ENCODE results near the gene DPP8. TPM values are rescaled to one million over a fixed set of nuclear protein-coding genes. Genes with fewer than 3 reads are reported as not detected.
A peak's percentile ranks its signal among the peaks of the same experiment; 100 is the strongest.

The DPP8 gene
- total RNA-seq, 1 experiment from 2014 or later: 27.1 TPM

GRCh38 chr15:65402961-65403360 is 114.5 kb downstream of the DPP8 start (continued):
- TF ChIP-seq ATF3 (IDR thresholded peaks at IDR 0.05) (no peak), SRF (IDR thresholded peaks at IDR 0.05; ENCODE audit: low read depth) (no peak), EZH2 (IDR thresholded peaks at IDR 0.05) (no peak), TCF7L2 (IDR thresholded peaks at IDR 0.05; ENCODE audit: borderline replicate concordance, extremely low read depth, insufficient read depth, insufficient read length) (no peak)

GRCh38 chr15:65401611-65402240 is 115.8 kb downstream of the DPP8 start:
- Histone ChIP-seq H3K79me2 (ENCODE audit: insufficient read depth, low read length) (no peaks in the 10 kb centered on the region), H3K9me2 (ENCODE audit: insufficient read depth) (no peaks in the 10 kb centered on the region), H3K27ac (ENCODE audit: low read depth, low read length) (no peak overlapping the region), H3K4me1 (ENCODE audit: control insufficient read depth in 1 of 2, insufficient read depth in 2 of 2, low read length in 2 of 2) (peaks cover 6 to 20% of the 10 kb centered on the region in 2 experiments), H2AFZ (ENCODE audit: low read depth, low read length, poor library complexity, severe bottlenecking) (no peak overlapping the region), H3K27me3 (ENCODE audit: insufficient read depth, low read length) (no peaks in the 10 kb centered on the region), H3K4me2 (ENCODE audit: low read length) (peak overlapping the region; percentile 40; the same call in 1 of the 2 replicates), H3K4me3 (replicated peaks in 1 of 2; ENCODE audit: low read depth in 1 of 2, low read length in 2 of 2) (no peak overlapping the region), H4K20me1 (ENCODE audit: insufficient read depth) (no peaks in the 10 kb centered on the region), H3K36me3 (ENCODE audit: control insufficient read depth in 1 of 2, insufficient read depth in 2 of 2, low read length in 2 of 2) (no peaks in the 10 kb centered on the region), H3K9ac (ENCODE audit: low read length) (no peak overlapping the region), H3K9me3 (ENCODE audit: control insufficient read depth in 1 of 2, insufficient read depth in 1 of 2, low read depth in 1 of 2, low read length in 2 of 2) (no peaks in the 10 kb centered on the region)
- TF ChIP-seq CTCF (IDR thresholded peaks at IDR 0.05 in 2 of 3, conservative IDR thresholded peaks at IDR 0.05 in 1 of 3; ENCODE audit: borderline replicate concordance in 1 of 3, insufficient read depth in 1 of 3, low read depth in 2 of 3, low read length in 2 of 3) (no peak), ZNF274 (IDR thresholded peaks at IDR 0.05; ENCODE audit: low read depth, low read length) (no peak), ZBTB33 (IDR thresholded peaks at IDR 0.05; ENCODE audit: extremely low read depth, insufficient replicate concordance, low read length) (no peak), EGR1 (IDR thresholded peaks at IDR 0.05; ENCODE audit: low read depth) (no peak), SP1 (IDR thresholded peaks at IDR 0.05; ENCODE audit: low read depth) (no peak), RAD21 (IDR thresholded peaks at IDR 0.05; ENCODE audit: low read depth) (no peak), SIN3A (IDR thresholded peaks at IDR 0.05; ENCODE audit: low read depth) (no peak), YY1 (IDR thresholded peaks at IDR 0.05; ENCODE audit: extremely low read depth, insufficient replicate concordance, low read depth, low read length) (no peak), POLR2A (IDR thresholded peaks at IDR 0.05; ENCODE audit: borderline replicate concordance, extremely low read depth, insufficient read depth, insufficient read length) (no peak), CEBPB (IDR thresholded peaks at IDR 0.05; ENCODE audit: low read depth) (no peak), ZFX (IDR thresholded peaks at IDR 0.05) (no peak), FOSL1 (IDR thresholded peaks at IDR 0.05; ENCODE audit: low read depth) (no peak), CBX3 (IDR thresholded peaks at IDR 0.05; ENCODE audit: low read depth) (no peak), REST (IDR thresholded peaks at IDR 0.05; ENCODE audit: low read depth) (no peak)
- CTCF ChIA-PET: interaction anchor here (0.7 to 2.7 kb wide), 7 partner anchors 10 to 456 kb away, joined by 3 to 21 read pairs (median 4); no protein-coding TSS in a partner anchor
- RAD21 ChIA-PET (ENCODE audit: low non-redundant PET in 1 of 2, low total read pairs in 2 of 2, uncharacterized antibody in 2 of 2, unreplicated experiment in 2 of 2): interaction anchor here (0.6 to 0.7 kb wide), 2 partner anchors 79 to 211 kb away, joined by 4 to 8 read pairs; no protein-coding TSS in a partner anchor
- BruUV-seq (replicated peaks): no TSS peak
- intact Hi-C loops (cut with micrococcal nuclease): loop anchor here (5.0 kb wide), 1 partner anchor 214 kb away; the partner anchor contains the start of gene CLPX
- DNase-seq (ENCODE audit: low read depth, low spot score): no peak
- POLR2A ChIA-PET: interaction anchor here (0.7 to 1.4 kb wide), 4 partner anchors 17 to 423 kb away, joined by 3 to 6 read pairs (median 3); partner anchors contain the start of gene CLPX
- ATAC-seq: no peak

All from HCT116 (cell line).